ENCODE data around the gene CXXC4. TPM values are rescaled to one million over a fixed set of nuclear protein-coding genes. Genes with fewer than 3 reads are reported as not detected.

Gene CXXC4
- total RNA-seq, 1 experiment from 2014 or later: 0.54 TPM

DNA sequence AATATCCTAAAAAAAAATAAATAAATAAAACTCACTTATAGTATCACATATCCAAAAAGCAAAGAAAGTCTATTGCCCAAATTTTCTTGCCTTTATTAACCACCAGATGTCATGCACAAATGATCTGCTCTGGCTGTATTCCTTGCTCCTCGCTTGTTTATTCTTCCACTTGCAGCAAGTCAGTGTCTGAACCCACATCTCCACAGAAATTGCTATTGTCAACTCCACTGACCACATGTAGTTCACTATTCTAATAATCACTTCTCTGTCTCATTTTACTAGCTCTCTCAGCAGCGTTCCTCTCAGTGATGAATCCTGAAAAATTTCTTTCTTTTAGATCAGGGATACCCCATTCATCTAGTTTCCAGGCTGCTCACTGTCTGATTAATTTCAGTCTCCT, 29.3 kb upstream of the CXXC4 start (continued):
- TF ChIP-seq POLR2AphosphoS5 (IDR thresholded peaks at IDR 0.05; ENCODE audit: low read depth, low read length) (no peak), ZBTB33 (IDR thresholded peaks at IDR 0.05; ENCODE audit: extremely low read depth, insufficient replicate concordance, low read length) (no peak), EGR1 (IDR thresholded peaks at IDR 0.05; ENCODE audit: low read depth) (no peak), SP1 (IDR thresholded peaks at IDR 0.05; ENCODE audit: low read depth) (no peak)

GRCh38 chr4:104519588-104519987, 24.9 kb upstream of the CXXC4 start:
- TF ChIP-seq CEBPB (IDR thresholded peaks at IDR 0.05; ENCODE audit: low read depth): no peak
- Histone ChIP-seq H3K9ac (ENCODE audit: low read length) (no peak overlapping the region), H3K4me3 (replicated peaks in 1 of 2; ENCODE audit: low read depth in 1 of 2, low read length in 2 of 2) (no peak overlapping the region), H3K9me2 (ENCODE audit: insufficient read depth) (no peaks in the 10 kb centered on the region), H3K9me3 (ENCODE audit: control insufficient read depth in 1 of 2, insufficient read depth in 1 of 2, low read depth in 1 of 2, low read length in 2 of 2) (no peaks in the 10 kb centered on the region), H3K79me2 (ENCODE audit: insufficient read depth, low read length) (no peaks in the 10 kb centered on the region), H4K20me1 (ENCODE audit: insufficient read depth) (no peaks in the 10 kb centered on the region), H3K36me3 (ENCODE audit: control insufficient read depth in 1 of 2, insufficient read depth in 2 of 2, low read length in 2 of 2) (no peaks in the 10 kb centered on the region), H2AFZ (ENCODE audit: low read depth, low read length, poor library complexity, severe bottlenecking) (no peak overlapping the region), H3K27ac (ENCODE audit: low read depth, low read length) (no peak overlapping the region), H3K27me3 (ENCODE audit: insufficient read depth, low read length) (no peaks in the 10 kb centered on the region), H3K4me2 (ENCODE audit: low read length) (no peak overlapping the region), H3K4me1 (ENCODE audit: control insufficient read depth in 1 of 2, insufficient read depth in 2 of 2, low read length in 2 of 2) (no peaks in the 10 kb centered on the region; a peak in 1 of 4 replicates)
- ChIA-PET RAD21 (ENCODE audit: low non-redundant PET in 1 of 2, low total read pairs in 2 of 2, uncharacterized antibody in 2 of 2, unreplicated experiment in 2 of 2) (no interaction called here), POLR2A (no interaction called here), CTCF (no interaction called here)
- BruUV-seq (replicated peaks): no TSS peak
- intact Hi-C loops (cut with micrococcal nuclease): no loop called here
- no peak for DNase-seq (ENCODE audit: low read depth, low spot score)
- ATAC-seq: no peak

- ChIA-PET RAD21 (ENCODE audit: low non-redundant PET in 1 of 2, low total read pairs in 2 of 2, uncharacterized antibody in 2 of 2, unreplicated experiment in 2 of 2) (no interaction called here), CTCF (no interaction called here), POLR2A (no interaction called here)
- no peaks in the 10 kb centered on the region for H3K9me2 ChIP-seq (ENCODE audit: insufficient read depth)
- H4K20me1 ChIP-seq (ENCODE audit: insufficient read depth): no peaks in the 10 kb centered on the region
- H3K36me3 ChIP-seq (ENCODE audit: control insufficient read depth in 1 of 2, insufficient read depth in 2 of 2, low read length in 2 of 2): no peaks in the 10 kb centered on the region
- no peaks in the 10 kb centered on the region for H3K9me3 ChIP-seq (ENCODE audit: control insufficient read depth in 1 of 2, insufficient read depth in 1 of 2, low read depth in 1 of 2, low read length in 2 of 2)
- DNase-seq (ENCODE audit: low read depth, low spot score): no peak
- no peak overlapping the region for H2AFZ ChIP-seq (ENCODE audit: low read depth, low read length, poor library complexity, severe bottlenecking)
- TF ChIP-seq ATF3 (IDR thresholded peaks at IDR 0.05) (no peak), ZFX (IDR thresholded peaks at IDR 0.05) (no peak), POLR2A (IDR thresholded peaks at IDR 0.05; ENCODE audit: borderline replicate concordance, extremely low read depth, insufficient read depth, insufficient read length) (no peak)
- H3K79me2 ChIP-seq (ENCODE audit: insufficient read depth, low read length): no peaks in the 10 kb centered on the region
- intact Hi-C loops (cut with micrococcal nuclease): no loop called here
- no peak overlapping the region for H3K4me2 ChIP-seq (ENCODE audit: low read length)
- BruUV-seq (replicated peaks): no TSS peak
- H3K27ac ChIP-seq (ENCODE audit: low read depth, low read length): no peak overlapping the region
- H3K9ac ChIP-seq (ENCODE audit: low read length): no peak overlapping the region
- no peak for ATAC-seq
- no peaks in the 10 kb centered on the region for H3K4me1 ChIP-seq (ENCODE audit: control insufficient read depth in 1 of 2, insufficient read depth in 2 of 2, low read length in 2 of 2)
- H3K4me3 ChIP-seq (replicated peaks in 1 of 2; ENCODE audit: low read depth in 1 of 2, low read length in 2 of 2): no peak overlapping the region
- H3K27me3 ChIP-seq (ENCODE audit: insufficient read depth, low read length): no peaks in the 10 kb centered on the region
These were observed 22.2 kb upstream of the CXXC4 start for GRCh38 chr4:104516884-104517283.

Measured in HCT116 (cell line).